GM12878 (cell line): ENCODE measurements around the gene EXPH5. TPM values are rescaled to one million over a fixed set of nuclear protein-coding genes. Genes with fewer than 3 reads are reported as not detected.
A peak's percentile ranks its signal among the peaks of the same experiment; 100 is the strongest.

Experiments
- ATF2 ChIP-seq: IDR thresholded peaks from 2 replicates; pipeline ENCODE4 v1.6.1; 2012; ENCODE audit warnings: low read length, inconsistent platforms
- CBX3 ChIP-seq: fragments of 200-600 bp; sonication (generic); IDR thresholded peaks from 2 replicates; pipeline ENCODE4 v1.6.1; 2016; ENCODE audit warnings: low read depth, borderline replicate concordance
- CBX5 ChIP-seq: sonication (generic); IDR thresholded peaks from 2 replicates; pipeline ENCODE4 v1.6.1; 2016; ENCODE audit warnings: low read depth, moderate library complexity, mild to moderate bottlenecking, inconsistent platforms
- CREM ChIP-seq: IDR thresholded peaks from 2 replicates; pipeline ENCODE4 v1.6.1; 2014; ENCODE audit warnings: antibody characterized with exemption, low read depth
- EGR1 ChIP-seq, 2 experiments: IDR thresholded peaks; 1 replicate in 1 of 2; 2 replicates in 1 of 2; pipeline ENCODE4 v1.6.1; 2011 to 2012; ENCODE audit warnings: low read depth in 2 of 2, low read length in 2 of 2, borderline replicate concordance in 1 of 2, mild to moderate bottlenecking in 1 of 2, moderate library complexity in 1 of 2
- ETV6 ChIP-seq, 2 experiments: fragments of 450-650 bp in 1 of 2; IDR thresholded peaks in 1 of 2; conservative IDR thresholded peaks in 1 of 2; 2 replicates each; pipeline ENCODE4 v1.6.1; 2014; ENCODE audit warnings: antibody characterized with exemption in 1 of 2, borderline replicate concordance in 1 of 2, low read depth in 1 of 2, mild to moderate bottlenecking in 1 of 2, moderate library complexity in 1 of 2
- IRF5 ChIP-seq: fragments of 450-650 bp; IDR thresholded peaks from 2 replicates; pipeline ENCODE4 v1.6.1; 2017; ENCODE audit warnings: borderline replicate concordance
- LARP7 ChIP-seq: fragments of 450-650 bp; IDR thresholded peaks from 2 replicates; pipeline ENCODE4 v1.6.1; 2017; ENCODE audit warnings: mild to moderate bottlenecking
- NFYA ChIP-seq: IDR thresholded peaks from 2 replicates; pipeline ENCODE4 v1.6.1; 2011; ENCODE audit warnings: low read depth, mild to moderate bottlenecking, low read length, improper control_type of control experiment, borderline replicate concordance
- NKRF ChIP-seq: fragments of 450-650 bp; conservative IDR thresholded peaks from 2 replicates; pipeline ENCODE4 v1.6.1; 2017; ENCODE audit warnings: mild to moderate bottlenecking, moderate library complexity
- NR2C1 ChIP-seq: fragments of 450-650 bp; IDR thresholded peaks from 2 replicates; pipeline ENCODE4 v1.6.1; 2017; ENCODE audit warnings: antibody characterized with exemption, mild to moderate bottlenecking, moderate library complexity
- NR2F1 ChIP-seq: fragments of 450-650 bp; conservative IDR thresholded peaks from 2 replicates; pipeline ENCODE4 v1.6.1; 2017; ENCODE audit warnings: mild to moderate bottlenecking
- RUNX3 ChIP-seq: IDR thresholded peaks from 2 replicates; pipeline ENCODE4 v1.6.1; 2012; ENCODE audit warnings: low read length, inconsistent platforms
- TCF3 ChIP-seq: IDR thresholded peaks from 2 replicates; pipeline ENCODE4 v1.6.1; 2012; ENCODE audit warnings: low read depth, mild to moderate bottlenecking, low read length, borderline replicate concordance; ENCODE audit not compliant: insufficient read depth
- TCF7 ChIP-seq: IDR thresholded peaks from 2 replicates; pipeline ENCODE4 v1.6.1; 2014; ENCODE audit warnings: antibody characterized with exemption, borderline replicate concordance
- ZBTB40 ChIP-seq: fragments of 450-650 bp; IDR thresholded peaks from 2 replicates; pipeline ENCODE4 v1.6.1; 2016; ENCODE audit warnings: mild to moderate bottlenecking, moderate library complexity, borderline replicate concordance
- ZNF217 ChIP-seq: fragments of 450-650 bp; IDR thresholded peaks from 2 replicates; pipeline ENCODE4 v1.6.1; 2017; ENCODE audit warnings: antibody characterized with exemption, mild to moderate bottlenecking
- ZNF592 ChIP-seq: fragments of 450-650 bp; IDR thresholded peaks from 2 replicates; pipeline ENCODE4 v1.6.1; 2017; ENCODE audit warnings: mild to moderate bottlenecking, moderate library complexity
- polyA plus RNA-seq, 11 experiments: library from polyadenylated mRNA; depleted of rRNA in 4 of 11; unstranded in 6 of 11; stranded (reverse) in 5 of 11; fragments of >200 nt; fragmentation: Nextera tagmentation in 4 of 11; fragmentation: Illumina TruSeq in 1 of 11; extraction: Ambion mirVana in 4 of 11; extraction: Trizol in 1 of 11; gene quantifications; 1 replicate in 1 of 11; 2 replicates in 10 of 11; pipeline versions ENCODE4 v1.2.1 to v1.2.3, GENCODE V29; 2011 to 2016; ENCODE audit warnings: inconsistent platforms in 2 of 11, missing spikeins in 2 of 11, low read depth in 1 of 11
- total RNA-seq, 4 experiments: library from RNA; depleted of rRNA in 3 of 4; stranded (reverse); fragments of >200 nt in 3 of 4; fragmentation: Illumina TruSeq in 1 of 4; extraction: Trizol in 1 of 4; gene quantifications; 2 replicates each; pipeline versions ENCODE4 v1.2.1 to v1.2.3, GENCODE V29; 2013 to 2021

The EXPH5 gene
- total and polyA plus RNA-seq, 10 of the 15 experiments (the other 5 are each of a cell fraction or from before 2014, with no cell fraction given) = 0.69 to 11.1 (median 4.3) TPM

- TF ChIP-seq NR2F1 (0 out of 2 replicates have a peak, but pooled peaks have one; percentile 30), IRF5 (no peak), CBX5 (no peak), CBX3 (no peak), ZNF217 (peak; percentile 10; the same call in 1 of the 2 replicates), LARP7 (no peak), TCF7 (no peak; the same call in 1 of the 2 replicates), ETV6 (conservative IDR thresholded peaks at IDR 0.05 in 1 of 2, IDR thresholded peaks at IDR 0.05 in 1 of 2; ENCODE audit: borderline replicate concordance in 1 of 2, low read depth in 1 of 2) (no peak), NFYA (no peak), RUNX3 (peak; percentile 76), TCF3 (no peak), NKRF (no peak), EGR1 (IDR thresholded peaks at IDR 0.05; ENCODE audit: borderline replicate concordance in 1 of 2, low read depth in 2 of 2, low read length in 2 of 2) (no peak), ATF2 (no peak), ZBTB40 (no peak), CREM (no peak), ZNF592 (no peak), NR2C1 (no peak)
Observed at GRCh38 chr11:108558222-108558621, 35.3 kb downstream of the EXPH5 start (continued).
